A673 (cell line): ENCODE results near the gene IFT74. TPM values are rescaled to one million over a fixed set of nuclear protein-coding genes. Genes with fewer than 3 reads are reported as not detected.

Experiments
- BruUV-seq: library from RNA; stranded (reverse); fragments of 400-500 nt; replicated peaks from 2 replicates; lab custom pipeline; 2021; lab: Mats Ljungman, UMichigan
- CTCF ChIA-PET: fragments of 300-600 bp; sonication (Branson Sonifier 250); formaldehyde crosslinking; loops from one replicate; lab custom pipeline; 2022; ENCODE audit warnings: antibody characterized with exemption; lab: Charles Lee
- POLR2A ChIA-PET: fragments of 300-600 bp; sonication (Branson Sonifier 250); formaldehyde crosslinking; loops from one replicate; lab custom pipeline; 2022; ENCODE audit warnings: antibody characterized with exemption; ENCODE audit not compliant: low non-redundant PET; lab: Charles Lee
- DNase-seq: peaks from one replicate; pipeline ENCODE4 v3.0.0-alpha.2; 2015; ENCODE audit warnings: low spot score
- H3K27ac ChIP-seq: fragments of 200-600 bp; sonication (generic); 2 replicates; pipeline ENCODE4 v1.5.1; 2016; ENCODE audit warnings: mixed run types, low read depth, mild to moderate bottlenecking, mixed read lengths, antibody characterized with exemption, low read length; ENCODE audit not compliant: poor library complexity, severe bottlenecking
- H3K27me3 ChIP-seq: fragments of 200-600 bp; sonication (generic); replicated peaks from 2 replicates; pipeline ENCODE4 v1.6.1; 2017; ENCODE audit warnings: mixed run types, low read depth, mild to moderate bottlenecking, mixed read lengths, antibody characterized with exemption, low read length; ENCODE audit not compliant: insufficient read depth, poor library complexity
- H3K36me3 ChIP-seq: fragments of 200-600 bp; sonication (generic); 2 replicates; pipeline ENCODE4 v1.6.1; 2016; ENCODE audit warnings: mixed run types, mild to moderate bottlenecking, mixed read lengths, antibody characterized with exemption, low read length; ENCODE audit not compliant: insufficient read depth, poor library complexity, severe bottlenecking
- H3K4me1 ChIP-seq: fragments of 200-600 bp; sonication (generic); 2 replicates; pipeline ENCODE4 v1.6.1; 2017; ENCODE audit warnings: mixed run types, mild to moderate bottlenecking, mixed read lengths, antibody characterized with exemption, low read length; ENCODE audit not compliant: insufficient read depth, poor library complexity, severe bottlenecking
- H3K4me3 ChIP-seq: fragments of 200-600 bp; sonication (generic); 2 replicates; pipeline ENCODE4 v1.5.1; 2016; ENCODE audit warnings: low read depth, mixed run types, mild to moderate bottlenecking, mixed read lengths, low read length; ENCODE audit not compliant: poor library complexity, severe bottlenecking
- H3K9me3 ChIP-seq: fragments of 200-600 bp; sonication (generic); 2 replicates; pipeline ENCODE4 v1.6.1; 2016; ENCODE audit warnings: mixed run types, low read depth, mild to moderate bottlenecking, mixed read lengths, antibody characterized with exemption, low read length; ENCODE audit not compliant: poor library complexity, severe bottlenecking
- CTCF ChIP-seq: fragments of 300-800, 200-600 bp; sonication (generic); conservative IDR thresholded peaks from 2 replicates; pipeline ENCODE4 v1.5.1; 2017; ENCODE audit warnings: low read depth, mild to moderate bottlenecking, antibody characterized with exemption, low read length, moderate library complexity, mixed read lengths
- EZH2 ChIP-seq: fragments of 200-600 bp; sonication (generic); IDR thresholded peaks from 2 replicates; pipeline ENCODE4 v1.6.1; 2017; ENCODE audit warnings: borderline replicate concordance, low read depth, mild to moderate bottlenecking, mixed read lengths, antibody characterized with exemption, low read length; ENCODE audit not compliant: poor library complexity, severe bottlenecking
- intact Hi-C: fragments of 100-400 bp; cut with micrococcal nuclease; formaldehyde crosslinking; loops from one replicate; pipeline ENCODE4 v1.10.0; 2022; ENCODE audit not compliant: unreplicated experiment
- total RNA-seq: library from RNA; stranded (reverse); gene quantifications from 2 replicates; pipeline ENCODE4 v1.2.3, GENCODE V29; 2021

Gene IFT74
- total RNA-seq, 1 experiment from 2014 or later = 9.3 TPM

- no peak for TF ChIP-seq EZH2
- TF ChIP-seq CTCF = no peak
- Histone ChIP-seq H3K4me3 (no peak overlapping the region), H3K9me3 (no peaks in the 10 kb centered on the region), H3K27ac (no peak overlapping the region), H3K27me3 (no peaks in the 10 kb centered on the region), H3K4me1 (peaks cover 6% of the 10 kb centered on the region), H3K36me3 (no peaks in the 10 kb centered on the region)
- ChIA-PET POLR2A (no interaction called here), CTCF (no interaction called here)
- intact Hi-C loops = no loop called here
- no peak for DNase-seq
- BruUV-seq = no TSS peak
These were observed 2.1 kb upstream of the IFT74 start for GRCh38 chr9:26954050-26954508.

- Histone ChIP-seq H3K4me1 (peaks cover 6% of the 10 kb centered on the region), H3K36me3 (no peaks in the 10 kb centered on the region), H3K4me3 (peak overlapping the region; percentile 61), H3K27ac (peak overlapping the region; percentile 77), H3K9me3 (no peaks in the 10 kb centered on the region), H3K27me3 (no peaks in the 10 kb centered on the region)
- DNase-seq = no peak
- CTCF ChIA-PET = no interaction called here
- intact Hi-C loops = no loop called here
- POLR2A ChIA-PET = interaction anchor here (0.5 kb wide), 1 partner anchor 16 kb away, joined by 3 read pairs; no protein-coding TSS in a partner anchor
- TF ChIP-seq CTCF (no peak), EZH2 (no peak)
- BruUV-seq = no TSS peak
These were observed 849 bp upstream of the IFT74 start for GRCh38 chr9:26955222-26955903.

- ChIA-PET POLR2A (no interaction called here), CTCF (no interaction called here)
- no peaks in the 10 kb centered on the region for H3K36me3 ChIP-seq
- H3K9me3 ChIP-seq = no peaks in the 10 kb centered on the region
- peak overlapping the region; percentile 61 for H3K4me3 ChIP-seq
- BruUV-seq = no TSS peak
- intact Hi-C loops = no loop called here
- peak overlapping the region; percentile 77 for H3K27ac ChIP-seq
- H3K4me1 ChIP-seq = peaks cover 6% of the 10 kb centered on the region
- H3K27me3 ChIP-seq = no peaks in the 10 kb centered on the region
- TF ChIP-seq CTCF (no peak), EZH2 (no peak)
- no peak for DNase-seq
These were observed 635 bp downstream of the IFT74 start for GRCh38 chr9:26956860-26957233.
